A549 (cell line): ENCODE data around the gene ELK1. TPM values are rescaled to one million over a fixed set of nuclear protein-coding genes. Genes with fewer than 3 reads are reported as not detected.

ENCODE experiments used
- ATAC-seq, 2 experiments: fragments of 200-7000 bp in 1 of 2; fragments of >200 bp in 1 of 2; cut with Nextera tagmentation in 1 of 2; cut with Tn5 transposase in 1 of 2; 3 replicates each; pipeline versions ENCODE4 v1.8.0 to v1.9.1; 2018 to 2020; ENCODE audit warnings: mild to moderate bottlenecking in 1 of 2, moderate library complexity in 1 of 2
- CTCF ChIA-PET: fragments of 300-600 bp; sonication (Branson Sonifier 250); formaldehyde crosslinking; extraction: SDS; loops from one replicate; lab custom pipeline; 2021; ENCODE audit warnings: antibody characterized with exemption, inconsistent platforms; lab: Yijun Ruan, JAX
- POLR2A ChIA-PET: fragments of 350-600 bp; formaldehyde crosslinking; extraction: SDS; loops from one replicate; lab custom pipeline; 2021; ENCODE audit warnings: antibody characterized with exemption, inconsistent platforms; lab: Yijun Ruan, JAX
- DNase-seq, 2 experiments: peaks; one replicate each; pipeline versions ENCODE4 v3.0.0 to v3.0.0-alpha.2; 2011 to 2016; ENCODE audit warnings: low read depth in 1 of 2, low spot score in 1 of 2
- FAIRE-seq: peaks from 2 replicates; lab custom pipeline; 2011; peaks lifted over from hg19 to GRCh38; lab: Jason Lieb, UNC
- H3K27ac ChIP-seq, 2 experiments: fragments of >200 bp; sonication (Bioruptor Twin); formaldehyde crosslinking; 3 replicates each; pipeline ENCODE4 v1.5.1; 2016 to 2017
- H3K4me1 ChIP-seq: fragments of >200 bp; sonication (Bioruptor Twin); formaldehyde crosslinking; 3 replicates; pipeline ENCODE4 v1.6.1; 2016
- H3K4me2 ChIP-seq: fragments of >200 bp; sonication (Bioruptor Twin); formaldehyde crosslinking; 3 replicates; pipeline ENCODE4 v1.6.1; 2016
- H3K4me3 ChIP-seq: fragments of >200 bp; sonication (Bioruptor Twin); formaldehyde crosslinking; 3 replicates; pipeline ENCODE4 v1.5.1; 2016
- H3K9me3 ChIP-seq: fragments of >200 bp; sonication (Bioruptor Twin); formaldehyde crosslinking; 3 replicates; pipeline ENCODE4 v1.6.1; 2016
- CEBPB ChIP-seq, 2 experiments: fragments of >200 bp in 1 of 2; sonication (Bioruptor Twin) in 1 of 2; formaldehyde crosslinking in 1 of 2; IDR thresholded peaks; 2 replicates each; pipeline ENCODE4 v1.6.1; 2012 to 2016
- ELK1 ChIP-seq: fragments of 150-350 bp; IDR thresholded peaks from 2 replicates; pipeline ENCODE4 v1.6.1; 2014; ENCODE audit warnings: low read depth, mild to moderate bottlenecking, low read length
- FOSB ChIP-seq: fragments of 250-450 bp; sonication (Bioruptor Pico); IDR thresholded peaks from 2 replicates; pipeline ENCODE4 v1.5.0; 2020; ENCODE audit warnings: mild to moderate bottlenecking, moderate library complexity
- FOXS1 ChIP-seq: fragments of 250-450 bp; sonication (Bioruptor Pico); IDR thresholded peaks from 2 replicates; pipeline ENCODE4 v1.5.0; 2020; ENCODE audit warnings: mild to moderate bottlenecking, moderate library complexity
- HES2 ChIP-seq: fragments of >200 bp; sonication (Bioruptor Twin); formaldehyde crosslinking; IDR thresholded peaks from 2 replicates; pipeline ENCODE4 v1.6.1; 2016
- PHF8 ChIP-seq: fragments of 200-600 bp; sonication (generic); IDR thresholded peaks from 2 replicates; pipeline ENCODE4 v1.6.1; 2016; ENCODE audit warnings: low read depth, mild to moderate bottlenecking, antibody characterized with exemption, moderate library complexity, borderline replicate concordance
- POLR2AphosphoS2 ChIP-seq: conservative IDR thresholded peaks from 2 replicates; pipeline ENCODE4 v1.6.1; 2012; ENCODE audit warnings: low read length, improper control_type of control experiment, inconsistent platforms
- REST ChIP-seq: fragments of 200-600 bp; sonication (generic); IDR thresholded peaks from 2 replicates; pipeline ENCODE4 v1.6.1; 2016; ENCODE audit warnings: antibody characterized with exemption, mild to moderate bottlenecking, moderate library complexity
- RFX5 ChIP-seq: fragments of 450-650 bp; IDR thresholded peaks from 2 replicates; pipeline ENCODE4 v1.7.1; 2014; ENCODE audit warnings: antibody characterized with exemption, mild to moderate bottlenecking, moderate library complexity
- SREBF2 ChIP-seq: fragments of 450-650 bp; IDR thresholded peaks from 2 replicates; pipeline ENCODE4 v1.6.1; 2014; ENCODE audit warnings: mild to moderate bottlenecking, moderate library complexity
- TP53 ChIP-seq: fragments of 250-450 bp; sonication (Bioruptor Pico); IDR thresholded peaks from 2 replicates; pipeline ENCODE4 v1.5.0; 2021; ENCODE audit warnings: mild to moderate bottlenecking, moderate library complexity
- USF2 ChIP-seq: fragments of 450-650 bp; IDR thresholded peaks from 2 replicates; pipeline ENCODE4 v1.6.1; 2014; ENCODE audit warnings: antibody characterized with exemption
- WGBS: methylation state at CpG from one replicate; pipeline ENCODE4 v1.1.6; 2017; ENCODE audit errors: missing lambda C conversion rate; 5-methylcytosine and 5-hydroxymethylcytosine counted together
- polyA plus RNA-seq, 4 experiments: library from polyadenylated mRNA; depleted of rRNA in 3 of 4; stranded (reverse); fragments of >200 nt; fragmentation: RNase III in 1 of 4; extraction: RNeasy Plus Mini Kit Qiagen cat#74134 plus additional on column Dnase treatment in 1 of 4; gene quantifications; 2 replicates in 3 of 4; 3 replicates in 1 of 4; pipeline ENCODE4 v1.2.3, GENCODE V29; 2011 to 2017
- small RNA-seq, 6 experiments: library from RNA; depleted of rRNA; stranded (forward); fragments of <200 nt; gene quantifications; one replicate each; pipeline ENCODE3, GENCODE V24; 2012

ELK1 gene
- polyA plus RNA-seq, 2 of the 4 experiments (the other 2 are of a cell fraction): 14.6 to 23.5 TPM

GRCh38 chrX:47587091-47587891 is 63.1 kb downstream of the ELK1 start (continued):
- TF ChIP-seq HES2 (no peak), ELK1 (no peak)
- TF ChIP-seq, all 56 proteins: peak for 0

- no peak for ATAC-seq
- Histone ChIP-seq H3K4me1 (peaks cover 7% of the 10 kb centered on the region; the same call in 1 of the 3 replicates), H3K4me3 (no peak overlapping the region)
- 84% methylated on average over 9 of the region's 11 CpGs for WGBS
- POLR2A ChIA-PET: no interaction called here
- no peak for TF ChIP-seq PHF8
- no peak for TF ChIP-seq CEBPB (IDR thresholded peaks at IDR 0.05)
- no peak for TF ChIP-seq FOXS1
- TF ChIP-seq POLR2AphosphoS2: no peak
- no peak for TF ChIP-seq TP53 (CRISPR knock-in tag)
- TF ChIP-seq REST: no peak
- no peak for TF ChIP-seq FOSB (CRISPR knock-in tag)
- TF ChIP-seq RFX5: no peak
- no peak for TF ChIP-seq USF2
- TF ChIP-seq SREBF2: no peak
- TF ChIP-seq, all 56 proteins: peak for 0
- no peak for DNase-seq
- no peak for FAIRE-seq
- Histone ChIP-seq H3K27ac (no peak overlapping the region), H3K4me2 (no peak overlapping the region), H3K9me3 (no peaks in the 10 kb centered on the region)
- CTCF ChIA-PET: interaction anchor here (1.3 kb wide), 1 partner anchor 11 kb away, joined by 4 read pairs; no protein-coding TSS in a partner anchor
Measured at GRCh38 chrX:47586043-47586787, 64.1 kb downstream of the ELK1 start.

Small RNA genes within 50 kb of the gene (small RNA-seq; reads per million reads assigned to genes)
- 0 reads per million in 6 experiments for gene MIR4769

Other genes starting within 250 kb of the ELK1 start
- gene ZNF41, start 167.3 kb downstream of the ELK1 start, polyA plus RNA-seq (2011; rRNA removed): 6.1 and 6.5 TPM in 2 replicates
- 3.5 to 3.8 TPM (median 3.6 TPM) in 3 replicates for gene ZNF41, start 167.3 kb downstream of the ELK1 start, polyA plus RNA-seq (2017; fragmentation: RNase III; extraction: RNeasy Plus Mini Kit Qiagen cat#74134 plus additional on column Dnase treatment)
- gene ARAF, start 89.4 kb downstream of the ELK1 start, polyA plus RNA-seq (2011; rRNA removed): 37.9 and 60.7 TPM in 2 replicates
- gene ARAF, start 89.4 kb downstream of the ELK1 start, polyA plus RNA-seq (2017; fragmentation: RNase III; extraction: RNeasy Plus Mini Kit Qiagen cat#74134 plus additional on column Dnase treatment): 47.2 to 49.0 TPM (median 47.4 TPM) in 3 replicates
- 83.2 and 131 TPM in 2 replicates for gene TIMP1, start 68.1 kb downstream of the ELK1 start, polyA plus RNA-seq (2011; rRNA removed)
- 139 to 150 TPM (median 144 TPM) in 3 replicates for gene TIMP1, start 68.1 kb downstream of the ELK1 start, polyA plus RNA-seq (2017; fragmentation: RNase III; extraction: RNeasy Plus Mini Kit Qiagen cat#74134 plus additional on column Dnase treatment)
- not detected in 2 replicates for gene SYN1, start 30.7 kb downstream of the ELK1 start, polyA plus RNA-seq (2011; rRNA removed)
- gene SYN1, start 30.7 kb downstream of the ELK1 start, polyA plus RNA-seq (2017; fragmentation: RNase III; extraction: RNeasy Plus Mini Kit Qiagen cat#74134 plus additional on column Dnase treatment): 0.05 to 0.21 TPM (median 0.14 TPM) in 3 replicates
- gene CFP, start 20.6 kb downstream of the ELK1 start, polyA plus RNA-seq (2011; rRNA removed): 0.14 and 0.15 TPM in 2 replicates
- gene CFP, start 20.6 kb downstream of the ELK1 start, polyA plus RNA-seq (2017; fragmentation: RNase III; extraction: RNeasy Plus Mini Kit Qiagen cat#74134 plus additional on column Dnase treatment): 0.49 to 0.91 TPM (median 0.54 TPM) in 3 replicates
- gene UXT, start 8.6 kb upstream of the ELK1 start, polyA plus RNA-seq (2011; rRNA removed): 172 and 186 TPM in 2 replicates
- 166 to 181 TPM (median 175 TPM) in 3 replicates for gene UXT, start 8.6 kb upstream of the ELK1 start, polyA plus RNA-seq (2017; fragmentation: RNase III; extraction: RNeasy Plus Mini Kit Qiagen cat#74134 plus additional on column Dnase treatment)
- gene ZNF81, start 186.3 kb upstream of the ELK1 start, polyA plus RNA-seq (2011; rRNA removed): 8.3 and 9.3 TPM in 2 replicates
- 3.8 to 4.4 TPM (median 4.3 TPM) in 3 replicates for gene ZNF81, start 186.3 kb upstream of the ELK1 start, polyA plus RNA-seq (2017; fragmentation: RNase III; extraction: RNeasy Plus Mini Kit Qiagen cat#74134 plus additional on column Dnase treatment)